Trophoblast cell (in vitro differentiated cells and primary cell): ENCODE measurements around the gene AKAP13.

Experiments used
- DNase-seq, 2 donors: peaks; one replicate each; pipeline ENCODE4 v3.0.0-alpha.2; 2016
- H2AFZ ChIP-seq: 2 replicates; pipeline ENCODE4 v1.6.1; 2013; ENCODE audit warnings: low read length, moderate library complexity, mild to moderate bottlenecking; ENCODE audit not compliant: insufficient read depth, poor library complexity
- H2AK5ac ChIP-seq: 2 replicates; pipeline ENCODE4 v1.6.1; 2013; ENCODE audit warnings: mild to moderate bottlenecking, low read length
- H2BK120ac ChIP-seq: 2 replicates; pipeline ENCODE4 v1.6.1; 2013; ENCODE audit warnings: low read length, mild to moderate bottlenecking, moderate library complexity; ENCODE audit not compliant: insufficient read depth, poor library complexity
- H2BK12ac ChIP-seq: 2 replicates; pipeline ENCODE4 v1.6.1; 2013; ENCODE audit warnings: mild to moderate bottlenecking, low read length, moderate library complexity
- H2BK5ac ChIP-seq: 2 replicates; pipeline ENCODE4 v1.6.1; 2013; ENCODE audit warnings: low read length, low read depth, moderate library complexity, mild to moderate bottlenecking; ENCODE audit not compliant: poor library complexity
- H3K14ac ChIP-seq: 2 replicates; pipeline ENCODE4 v1.6.1; 2013; ENCODE audit warnings: mild to moderate bottlenecking, low read length
- H3K18ac ChIP-seq: 2 replicates; pipeline ENCODE4 v1.6.1; 2013; ENCODE audit warnings: mild to moderate bottlenecking, low read length
- H3K23ac ChIP-seq: 2 replicates; pipeline ENCODE4 v1.6.1; 2013; ENCODE audit warnings: low read length
- H3K27ac ChIP-seq: 2 replicates; pipeline ENCODE4 v1.5.1; 2013; ENCODE audit warnings: low read depth, mild to moderate bottlenecking, inconsistent platforms, low read length, moderate library complexity
- H3K27me3 ChIP-seq: 2 replicates; pipeline ENCODE4 v1.6.1; 2013; ENCODE audit warnings: inconsistent platforms, mild to moderate bottlenecking, low read length, moderate library complexity; ENCODE audit not compliant: insufficient read depth
- H3K36me3 ChIP-seq, 2 experiments: 1 replicate in 1 of 2; 2 replicates in 1 of 2; pipeline ENCODE4 v1.6.1; 2013; ENCODE audit warnings: low read length in 2 of 2, mild to moderate bottlenecking in 2 of 2, moderate library complexity in 1 of 2; ENCODE audit not compliant: insufficient read depth in 2 of 2, control insufficient read depth in 1 of 2
- H3K4ac ChIP-seq: 2 replicates; pipeline ENCODE4 v1.6.1; 2013; ENCODE audit warnings: low read depth, mild to moderate bottlenecking, low read length, moderate library complexity
- H3K4me1 ChIP-seq, 2 experiments: 1 replicate in 1 of 2; 2 replicates in 1 of 2; pipeline ENCODE4 v1.6.1; 2013; ENCODE audit warnings: low read length in 2 of 2, mild to moderate bottlenecking in 2 of 2, moderate library complexity in 1 of 2; ENCODE audit not compliant: insufficient read depth in 2 of 2, control insufficient read depth in 1 of 2
- H3K4me2 ChIP-seq: 2 replicates; pipeline ENCODE4 v1.6.1; 2013; ENCODE audit warnings: inconsistent platforms, mild to moderate bottlenecking, low read length, moderate library complexity
- H3K4me3 ChIP-seq: 2 replicates; pipeline ENCODE4 v1.5.1; 2013; ENCODE audit warnings: mild to moderate bottlenecking, low read depth, low read length, inconsistent platforms
- H3K79me1 ChIP-seq: one replicate; pipeline ENCODE4 v1.6.1; 2013; ENCODE audit warnings: low read length
- H3K79me2 ChIP-seq: 2 replicates; pipeline ENCODE4 v1.6.1; 2013; ENCODE audit warnings: low read length, mild to moderate bottlenecking; ENCODE audit not compliant: control insufficient read depth, insufficient read depth, poor library complexity
- H3K9ac ChIP-seq: 2 replicates; pipeline ENCODE4 v1.6.1; 2013; ENCODE audit warnings: mild to moderate bottlenecking, low read length
- H3K9me3 ChIP-seq: 2 replicates; pipeline ENCODE4 v1.6.1; 2013; ENCODE audit warnings: low read depth, mild to moderate bottlenecking, control low read depth, inconsistent platforms, low read length; ENCODE audit not compliant: insufficient read depth
- H4K12ac ChIP-seq: 2 replicates; pipeline ENCODE4 v1.6.1; 2013; ENCODE audit warnings: low read depth, mild to moderate bottlenecking, low read length, moderate library complexity
- H4K8ac ChIP-seq: 2 replicates; pipeline ENCODE4 v1.6.1; 2013; ENCODE audit warnings: low read depth, mild to moderate bottlenecking, low read length, moderate library complexity
- H4K91ac ChIP-seq: one replicate; pipeline ENCODE4 v1.6.1; 2013; ENCODE audit warnings: low read depth, mild to moderate bottlenecking, low read length, moderate library complexity
- WGBS: extraction: QIAGEN DNeasy Blood & Tissue Kit; methylation state at CpG from one replicate; pipeline ENCODE4 v1.1.7; 2013; ENCODE audit warnings: missing lambda C conversion rate; ENCODE audit not compliant: insufficient read length, insufficient coverage; ENCODE audit errors: extremely low coverage; 5-methylcytosine and 5-hydroxymethylcytosine counted together

Gene AKAP13

DNA sequence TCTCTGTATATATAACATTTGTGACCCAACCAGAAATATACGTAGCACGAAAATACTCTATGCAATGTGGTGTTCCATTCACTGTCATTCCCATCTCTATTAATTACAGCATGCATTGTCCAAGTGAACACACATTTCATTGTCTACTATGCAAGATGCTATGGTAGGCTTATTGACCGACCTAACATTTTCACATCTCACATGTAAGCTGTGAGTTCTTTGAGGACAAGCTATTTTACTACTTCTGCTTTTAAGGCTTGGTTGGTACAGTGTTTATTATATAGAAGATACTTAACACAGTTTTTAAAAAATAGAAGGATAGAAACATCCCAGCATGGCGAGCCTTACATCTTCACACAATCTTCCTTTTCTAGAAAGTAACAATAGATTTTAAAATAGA lies 249.9 kb downstream of the AKAP13 start:
- Histone ChIP-seq H3K79me2 (no peaks in the 10 kb centered on the region), H3K4me2 (no peak overlapping the region), H4K91ac (no peak overlapping the region), H3K14ac (no peak overlapping the region), H2BK12ac (no peak overlapping the region), H3K4ac (no peak overlapping the region), H3K79me1 (no peaks in the 10 kb centered on the region), H4K8ac (no peak overlapping the region), H3K18ac (no peak overlapping the region), H3K9ac (no peak overlapping the region), H2BK120ac (no peak overlapping the region), H3K4me3 (no peak overlapping the region), H3K4me1 (no peaks in the 10 kb centered on the region), H2BK5ac (no peak overlapping the region), H3K9me3 (no peaks in the 10 kb centered on the region), H3K27me3 (no peaks in the 10 kb centered on the region), H3K36me3 (peaks cover 0 to 2% of the 10 kb centered on the region in 2 experiments), H4K12ac (no peak overlapping the region), H2AK5ac (no peak overlapping the region), H3K23ac (no peak overlapping the region), H2AFZ (no peak overlapping the region), H3K27ac (no peak overlapping the region)
- no CpG with 5 or more reads among the region's 4 CpGs for WGBS
- no peak for DNase-seq

DNA sequence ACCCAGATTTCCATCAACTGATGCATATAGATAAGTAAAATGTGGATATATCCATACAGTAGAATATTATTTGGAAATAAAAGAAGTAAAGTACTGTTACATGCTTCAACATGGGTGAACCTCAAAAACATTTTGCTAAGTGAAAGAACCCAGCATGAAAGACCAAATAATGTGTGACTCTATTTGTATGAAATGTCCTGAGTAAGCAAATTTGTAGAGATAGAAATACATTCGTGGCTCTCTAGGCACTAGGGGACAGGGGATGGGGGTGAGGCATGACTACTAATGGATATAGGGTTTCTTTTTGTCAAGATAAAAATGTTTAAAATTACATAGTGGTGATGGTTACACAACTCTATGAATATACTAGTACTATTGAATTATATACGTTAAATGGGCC lies 250.6 kb downstream of the AKAP13 start:
- Histone ChIP-seq H2AK5ac (no peak overlapping the region), H3K18ac (no peak overlapping the region), H4K8ac (no peak overlapping the region), H3K4me3 (no peak overlapping the region), H3K9me3 (no peaks in the 10 kb centered on the region), H3K4me2 (no peak overlapping the region), H3K14ac (no peak overlapping the region), H2BK120ac (no peak overlapping the region), H2AFZ (no peak overlapping the region), H3K23ac (no peak overlapping the region), H3K27me3 (no peaks in the 10 kb centered on the region), H2BK12ac (no peak overlapping the region), H3K36me3 (no peaks in the 10 kb centered on the region), H3K4ac (no peak overlapping the region), H2BK5ac (no peak overlapping the region), H4K91ac (no peak overlapping the region), H4K12ac (no peak overlapping the region), H3K79me1 (no peaks in the 10 kb centered on the region), H3K9ac (no peak overlapping the region), H3K79me2 (no peaks in the 10 kb centered on the region), H3K4me1 (no peaks in the 10 kb centered on the region), H3K27ac (no peak overlapping the region)
- DNase-seq = no peak
- WGBS = no CpG with 5 or more reads among the region's 2 CpGs

DNA sequence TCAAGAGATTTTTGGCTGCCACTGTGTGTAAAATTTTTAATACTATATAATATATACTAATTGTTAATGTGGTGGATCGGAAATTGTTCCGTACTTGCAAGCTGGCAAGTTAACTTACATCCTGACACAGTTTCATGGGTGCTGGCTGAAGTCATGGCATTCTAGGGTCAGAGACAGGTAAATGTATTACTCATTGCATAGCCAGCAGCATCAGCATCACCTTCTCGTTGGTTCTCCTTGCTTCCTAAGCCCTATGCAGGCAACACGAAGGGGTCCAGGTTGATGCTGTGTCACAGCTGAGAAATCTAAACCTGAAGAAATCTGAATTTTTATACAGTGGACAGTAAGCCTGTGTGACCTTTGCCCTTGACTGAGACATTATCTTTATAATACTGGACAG lies 251.6 kb downstream of the AKAP13 start:
- Histone ChIP-seq H4K91ac (no peak overlapping the region), H4K12ac (no peak overlapping the region), H3K4me3 (no peak overlapping the region), H3K4me2 (no peak overlapping the region), H3K36me3 (no peaks in the 10 kb centered on the region), H3K4me1 (no peaks in the 10 kb centered on the region), H4K8ac (no peak overlapping the region), H2BK5ac (no peak overlapping the region), H3K9me3 (no peaks in the 10 kb centered on the region), H2BK12ac (no peak overlapping the region), H3K23ac (no peak overlapping the region), H3K27me3 (no peaks in the 10 kb centered on the region), H2AFZ (no peak overlapping the region), H3K79me1 (no peaks in the 10 kb centered on the region), H3K9ac (no peak overlapping the region), H3K27ac (no peak overlapping the region), H2AK5ac (no peak overlapping the region), H3K14ac (no peak overlapping the region), H3K4ac (no peak overlapping the region), H3K18ac (no peak overlapping the region), H2BK120ac (no peak overlapping the region), H3K79me2 (no peaks in the 10 kb centered on the region)
- DNase-seq = no peak
- WGBS = no CpG with 5 or more reads among the region's 4 CpGs

- Histone ChIP-seq H2AFZ (no peak overlapping the region), H3K14ac (no peak overlapping the region), H3K27me3 (no peaks in the 10 kb centered on the region), H3K4me3 (no peak overlapping the region), H2AK5ac (no peak overlapping the region), H4K12ac (no peak overlapping the region), H2BK12ac (no peak overlapping the region), H3K4me1 (no peaks in the 10 kb centered on the region), H3K23ac (no peak overlapping the region), H3K4me2 (no peak overlapping the region), H3K79me1 (no peaks in the 10 kb centered on the region), H3K18ac (no peak overlapping the region), H3K9me3 (no peaks in the 10 kb centered on the region), H3K27ac (no peak overlapping the region), H3K4ac (no peak overlapping the region), H3K36me3 (no peaks in the 10 kb centered on the region), H3K9ac (no peak overlapping the region), H4K8ac (no peak overlapping the region), H3K79me2 (no peaks in the 10 kb centered on the region), H2BK120ac (no peak overlapping the region), H4K91ac (no peak overlapping the region), H2BK5ac (no peak overlapping the region)
- DNase-seq = no peak
These were observed 253.5 kb downstream of the AKAP13 start for GRCh38 chr15:85633859-85634258.

GRCh38 chr15:85636351-85636750 lies 255.9 kb downstream of the AKAP13 start:
- H4K91ac ChIP-seq = no peak overlapping the region
- WGBS = no CpG with 5 or more reads among the region's 4 CpGs

More at GRCh38 chr15:85636351-85636750, 255.9 kb downstream of the AKAP13 start:
- H4K12ac ChIP-seq = no peak overlapping the region
- no peak overlapping the region for H2BK5ac ChIP-seq
- no peak overlapping the region for H3K27ac ChIP-seq
- no peak overlapping the region for H2AFZ ChIP-seq
- H3K4ac ChIP-seq = no peak overlapping the region
- H3K4me3 ChIP-seq = no peak overlapping the region
- H3K79me2 ChIP-seq = no peaks in the 10 kb centered on the region
- H3K23ac ChIP-seq = no peak overlapping the region
- no peaks in the 10 kb centered on the region for H3K79me1 ChIP-seq
- H3K9ac ChIP-seq = no peak overlapping the region
- H3K14ac ChIP-seq = no peak overlapping the region
- H2BK12ac ChIP-seq = no peak overlapping the region
- DNase-seq = no peak
- no peaks in the 10 kb centered on the region for H3K9me3 ChIP-seq
- H2BK120ac ChIP-seq = no peak overlapping the region
- H3K4me2 ChIP-seq = no peak overlapping the region
- H4K8ac ChIP-seq = no peak overlapping the region
- no peak overlapping the region for H2AK5ac ChIP-seq
- H3K18ac ChIP-seq = no peak overlapping the region
- H3K36me3 ChIP-seq = no peaks in the 10 kb centered on the region
- no peaks in the 10 kb centered on the region for H3K4me1 ChIP-seq
- no peaks in the 10 kb centered on the region for H3K27me3 ChIP-seq
